GM19455 (cell line): ENCODE data around the gene PNMA8B.
"Not testable (repeated sequence)": the region's sequence is repeated elsewhere in the genome, so short reads cannot be mapped to it uniquely, and the experiment has no call there.

Experiments used
- ATAC-seq: cut with Tn5 transposase; IDR thresholded peaks from one replicate; pipeline ENCODE4 v1.9.1; 2021; ENCODE audit not compliant: unreplicated experiment

Gene PNMA8B

GRCh38 chr19:46513461-46514236 lies 18.0 kb upstream of the PNMA8B start:
- no peak for ATAC-seq

GRCh38 chr19:46511237-46511636 lies 15.6 kb upstream of the PNMA8B start:
- ATAC-seq, result no peak

- no peak for ATAC-seq
Observed at GRCh38 chr19:46508206-46508605, 12.5 kb upstream of the PNMA8B start.

- ATAC-seq, result no peak
Observed at GRCh38 chr19:46503848-46504453, 8.3 kb upstream of the PNMA8B start.

- ATAC-seq, result no peak
Observed at GRCh38 chr19:46502891-46503290, 7.2 kb upstream of the PNMA8B start.

GRCh38 chr19:46499692-46500091 lies 4.0 kb upstream of the PNMA8B start:
- no peak for ATAC-seq

- ATAC-seq, result no peak
Observed at GRCh38 chr19:46497773-46498172, 2.1 kb upstream of the PNMA8B start.

GRCh38 chr19:46496886-46497285 lies 1.2 kb upstream of the PNMA8B start:
- ATAC-seq, result not testable (repeated sequence)

GRCh38 chr19:46496304-46496703 lies 637 bp upstream of the PNMA8B start:
- no peak for ATAC-seq

- ATAC-seq, result no peak
Observed at GRCh38 chr19:46494941-46495785, 504 bp downstream of the PNMA8B start.

- no peak for ATAC-seq
Observed at GRCh38 chr19:46494146-46494940, 1.3 kb downstream of the PNMA8B start.

GRCh38 chr19:46493236-46494145 lies 2.2 kb downstream of the PNMA8B start:
- ATAC-seq, result no peak

- ATAC-seq, result no peak
Observed at GRCh38 chr19:46492841-46493235, 2.8 kb downstream of the PNMA8B start.

- no peak for ATAC-seq
Observed at GRCh38 chr19:46491975-46492682, 3.5 kb downstream of the PNMA8B start.

- ATAC-seq, result no peak
Observed at GRCh38 chr19:46490774-46491173, 4.9 kb downstream of the PNMA8B start.

- no peak for ATAC-seq
Observed at GRCh38 chr19:46489445-46490272, 6.0 kb downstream of the PNMA8B start.

GRCh38 chr19:46488551-46488950 lies 7.1 kb downstream of the PNMA8B start:
- ATAC-seq, result no peak

- no peak for ATAC-seq
Observed at GRCh38 chr19:46487802-46488445, 7.7 kb downstream of the PNMA8B start.
